NCI-H187 treated with DMSO at 0.1 percent for 48 hours (cell line): ENCODE data around the gene GCKR.
A peak's percentile ranks its signal among the peaks of the same experiment; 100 is the strongest.

Experiments
- DNase-seq: peaks from one replicate; lab custom pipeline; 2025; lab: John Stamatoyannopoulos, UW

Gene GCKR, protein sequence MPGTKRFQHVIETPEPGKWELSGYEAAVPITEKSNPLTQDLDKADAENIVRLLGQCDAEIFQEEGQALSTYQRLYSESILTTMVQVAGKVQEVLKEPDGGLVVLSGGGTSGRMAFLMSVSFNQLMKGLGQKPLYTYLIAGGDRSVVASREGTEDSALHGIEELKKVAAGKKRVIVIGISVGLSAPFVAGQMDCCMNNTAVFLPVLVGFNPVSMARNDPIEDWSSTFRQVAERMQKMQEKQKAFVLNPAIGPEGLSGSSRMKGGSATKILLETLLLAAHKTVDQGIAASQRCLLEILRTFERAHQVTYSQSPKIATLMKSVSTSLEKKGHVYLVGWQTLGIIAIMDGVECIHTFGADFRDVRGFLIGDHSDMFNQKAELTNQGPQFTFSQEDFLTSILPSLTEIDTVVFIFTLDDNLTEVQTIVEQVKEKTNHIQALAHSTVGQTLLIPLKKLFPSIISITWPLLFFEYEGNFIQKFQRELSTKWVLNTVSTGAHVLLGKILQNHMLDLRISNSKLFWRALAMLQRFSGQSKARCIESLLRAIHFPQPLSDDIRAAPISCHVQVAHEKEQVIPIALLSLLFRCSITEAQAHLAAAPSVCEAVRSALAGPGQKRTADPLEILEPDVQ

DNA sequence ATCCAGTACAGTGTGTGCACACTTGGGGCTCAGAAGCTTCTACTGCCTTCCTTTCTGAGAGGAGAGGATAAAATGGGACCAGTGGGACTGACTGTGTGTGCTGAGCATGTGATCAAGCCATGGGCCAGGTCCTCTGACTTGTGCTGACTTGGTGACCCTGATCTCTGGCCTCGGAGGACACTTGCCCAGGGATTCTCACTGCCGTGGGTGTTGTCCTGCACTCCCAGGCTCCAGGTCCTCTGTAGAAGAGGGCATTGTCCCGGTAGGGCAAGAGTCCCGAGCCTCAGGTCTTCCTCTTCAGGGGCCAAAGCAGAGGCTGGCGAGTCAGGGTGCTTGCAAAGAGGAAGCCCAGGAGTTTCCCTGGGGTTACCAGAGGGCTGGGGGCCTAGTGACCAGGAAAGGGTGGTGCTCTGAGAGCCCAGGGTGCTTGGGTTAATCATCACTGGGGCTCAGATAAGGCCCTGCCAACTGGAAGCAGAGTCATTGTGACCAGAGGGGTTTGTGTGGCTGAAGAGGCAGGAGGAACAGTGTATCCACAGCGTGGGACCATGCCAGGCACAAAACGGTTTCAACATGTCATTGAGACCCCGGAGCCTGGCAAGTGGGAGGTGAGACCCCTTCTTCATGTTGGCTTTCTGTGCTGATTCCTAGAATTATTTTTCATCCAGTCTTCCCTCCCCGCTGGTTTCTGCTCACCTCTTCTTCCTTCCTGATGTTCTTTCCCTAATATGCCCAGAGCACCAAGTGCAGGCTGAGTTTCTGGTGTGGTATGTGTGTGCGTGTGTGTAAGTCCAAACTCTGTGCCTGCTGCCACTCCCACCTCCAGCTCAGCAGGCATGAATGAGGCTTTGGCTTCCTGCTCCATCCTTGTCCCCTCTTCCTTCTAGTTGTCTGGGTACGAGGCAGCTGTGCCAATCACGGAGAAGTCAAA is at the start of gene GCKR:
Gene GCKR (plus strand): TSS at position 483 of the 931 bp plus-strand sequence. CDS start 66 bp downstream, at position 549.
- DNase-seq, result no peak

DNA sequence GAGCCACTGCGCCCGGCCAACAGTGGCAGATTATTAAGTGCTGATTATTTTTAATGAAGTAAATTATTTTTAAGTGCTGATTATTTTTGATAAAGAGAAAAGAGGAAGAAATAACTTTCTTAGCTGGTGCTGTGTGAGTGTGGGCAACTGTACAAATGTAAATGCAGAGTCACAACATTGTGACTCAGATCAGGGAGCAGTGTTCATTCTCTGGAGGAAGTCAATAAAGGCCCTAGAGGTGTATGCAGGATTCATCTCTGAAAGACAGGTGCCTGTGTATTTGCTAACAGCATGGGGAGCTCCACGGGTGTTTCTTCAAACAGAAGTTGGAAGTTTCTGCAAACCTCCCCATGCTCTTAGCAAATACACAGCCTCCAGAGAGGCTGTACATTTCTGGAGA is 48.3 kb upstream of the GCKR start:
- DNase-seq, result no peak

DNA sequence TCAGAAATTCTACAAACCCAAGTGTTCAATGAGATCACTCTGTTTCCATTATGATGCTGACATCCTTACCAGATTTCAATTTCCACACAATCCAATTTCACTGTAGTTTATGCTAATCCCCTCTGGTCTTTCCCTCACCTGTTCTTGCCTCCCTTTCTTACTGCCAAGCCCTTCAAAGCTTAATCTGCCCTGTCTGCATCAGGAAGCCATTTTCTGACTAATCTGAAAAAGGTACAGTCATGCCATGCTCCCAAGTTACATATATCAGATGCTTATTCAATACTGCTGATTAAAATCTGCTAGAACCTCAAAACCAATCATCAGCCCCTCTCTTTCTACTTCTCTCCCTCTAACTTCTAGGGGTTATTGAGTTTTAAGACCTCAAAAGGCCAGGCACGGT is 45.5 kb upstream of the GCKR start:
- DNase-seq, result no peak

DNA sequence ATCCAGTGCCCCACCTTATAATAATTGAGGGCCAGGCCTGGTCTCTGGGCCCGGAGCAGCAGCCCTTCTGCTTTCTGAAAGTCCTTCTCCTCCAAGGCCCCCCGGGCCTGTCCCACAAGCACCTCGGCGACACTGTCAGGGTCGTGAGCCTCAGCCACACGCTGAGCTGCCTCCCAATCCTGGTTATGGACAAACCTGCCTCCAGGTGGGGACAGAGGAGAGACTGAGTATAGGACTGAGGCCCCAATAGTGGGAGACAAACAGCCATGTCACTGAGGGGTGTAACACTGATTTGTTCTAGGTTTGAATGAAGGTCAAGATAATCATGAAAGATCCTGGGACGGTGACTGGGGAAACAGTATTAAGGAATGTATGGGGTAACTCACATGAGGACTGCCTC is 42.7 kb upstream of the GCKR start:
- no peak for DNase-seq

DNA sequence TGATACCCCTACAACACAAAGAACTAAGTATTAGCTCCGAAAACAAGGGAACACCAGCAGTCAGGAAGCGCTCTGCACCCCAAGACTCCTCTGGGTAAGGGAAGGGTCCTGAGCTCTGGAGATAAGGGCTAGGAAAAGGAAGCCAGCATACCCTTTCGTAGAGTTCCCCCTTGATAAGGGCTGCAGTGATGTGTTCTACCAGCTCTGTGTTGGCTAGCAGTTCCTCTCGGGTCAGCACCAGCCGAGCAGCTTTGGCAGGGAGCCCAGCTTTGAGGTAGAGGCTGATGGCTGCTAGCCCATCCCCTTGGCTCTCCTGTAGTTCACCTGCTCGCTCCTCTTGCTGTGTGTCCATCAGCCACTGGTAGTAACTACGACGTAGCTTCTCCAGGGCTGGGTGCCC is 35.5 kb upstream of the GCKR start:
- DNase-seq, result no peak

DNA sequence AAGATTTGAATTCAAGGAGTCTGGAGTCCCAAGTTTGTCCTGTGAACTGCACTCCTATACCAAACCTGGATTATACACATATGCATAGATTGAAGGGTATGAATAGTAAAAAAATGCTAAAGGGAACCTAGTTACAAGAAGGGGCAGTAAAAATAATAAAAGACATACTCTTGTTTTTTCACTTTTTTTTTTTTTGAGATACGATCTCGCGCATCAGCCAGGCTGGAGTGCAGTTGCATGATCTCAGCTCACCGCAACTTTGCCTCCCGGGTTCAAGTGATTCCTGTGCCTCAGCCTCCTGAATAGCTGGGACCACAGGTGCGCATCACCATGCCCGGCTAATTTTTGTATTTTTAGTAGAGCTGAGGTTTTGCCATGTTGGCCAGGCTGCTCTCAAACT is 32.2 kb upstream of the GCKR start:
- DNase-seq, result no peak

DNA sequence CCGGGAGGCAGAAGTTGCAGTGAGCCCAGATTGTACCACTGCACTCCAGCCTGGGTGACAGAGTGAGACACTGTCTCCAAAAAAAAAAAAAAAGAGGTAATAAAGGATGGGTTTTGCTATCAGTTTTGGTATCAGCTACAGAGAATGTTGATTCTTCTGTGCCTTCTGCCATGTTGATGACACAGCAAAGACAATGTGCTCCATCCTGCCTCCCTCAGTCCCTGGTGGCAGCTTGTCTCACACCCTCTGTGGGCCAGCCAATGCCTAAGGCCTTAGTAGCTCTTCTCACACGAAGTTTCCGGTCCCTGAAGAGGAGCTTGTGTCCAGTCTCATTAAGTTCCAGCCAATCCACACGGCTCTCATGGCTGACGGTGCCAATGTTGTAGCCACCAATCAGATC is 24.7 kb upstream of the GCKR start:
- no peak for DNase-seq

DNA sequence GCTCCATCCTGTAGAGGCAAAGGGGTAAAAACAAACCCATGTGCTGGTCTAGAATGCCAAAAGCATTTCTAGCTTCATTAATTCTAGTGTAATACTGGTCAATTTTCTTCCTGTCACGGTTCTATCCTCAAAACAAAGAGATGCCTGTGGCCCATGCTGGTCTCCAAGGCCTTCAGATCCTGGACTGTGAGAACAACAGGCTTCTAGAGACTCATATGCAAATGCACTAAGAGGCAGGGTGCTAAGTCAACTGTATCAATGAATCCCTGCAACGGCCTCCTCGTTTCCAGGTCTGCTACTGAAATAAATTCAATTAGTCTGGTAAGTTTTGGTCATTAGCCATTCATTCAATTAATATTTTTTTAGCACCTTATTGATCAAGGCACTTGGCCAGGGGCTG is 11.1 kb upstream of the GCKR start:
- no peak for DNase-seq

DNA sequence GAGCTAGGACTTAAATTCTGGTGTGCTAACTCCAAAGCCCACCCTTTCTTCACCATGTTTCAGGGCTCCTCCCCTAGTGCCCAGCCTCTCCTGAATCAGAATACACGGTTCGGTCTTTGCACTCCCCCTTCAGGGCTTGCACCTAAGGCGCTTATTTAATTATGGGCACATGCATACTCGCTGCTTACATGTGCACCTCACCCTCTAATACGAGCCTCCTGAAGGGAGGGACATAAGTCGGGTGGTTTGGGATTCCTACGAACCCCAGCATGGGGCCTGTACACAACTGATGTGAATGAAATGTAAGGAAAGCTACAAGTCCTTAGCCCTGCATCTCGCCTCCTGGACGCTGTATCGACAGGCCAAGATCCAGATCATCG is 7.5 kb upstream of the GCKR start:
- no peak for DNase-seq

DNA sequence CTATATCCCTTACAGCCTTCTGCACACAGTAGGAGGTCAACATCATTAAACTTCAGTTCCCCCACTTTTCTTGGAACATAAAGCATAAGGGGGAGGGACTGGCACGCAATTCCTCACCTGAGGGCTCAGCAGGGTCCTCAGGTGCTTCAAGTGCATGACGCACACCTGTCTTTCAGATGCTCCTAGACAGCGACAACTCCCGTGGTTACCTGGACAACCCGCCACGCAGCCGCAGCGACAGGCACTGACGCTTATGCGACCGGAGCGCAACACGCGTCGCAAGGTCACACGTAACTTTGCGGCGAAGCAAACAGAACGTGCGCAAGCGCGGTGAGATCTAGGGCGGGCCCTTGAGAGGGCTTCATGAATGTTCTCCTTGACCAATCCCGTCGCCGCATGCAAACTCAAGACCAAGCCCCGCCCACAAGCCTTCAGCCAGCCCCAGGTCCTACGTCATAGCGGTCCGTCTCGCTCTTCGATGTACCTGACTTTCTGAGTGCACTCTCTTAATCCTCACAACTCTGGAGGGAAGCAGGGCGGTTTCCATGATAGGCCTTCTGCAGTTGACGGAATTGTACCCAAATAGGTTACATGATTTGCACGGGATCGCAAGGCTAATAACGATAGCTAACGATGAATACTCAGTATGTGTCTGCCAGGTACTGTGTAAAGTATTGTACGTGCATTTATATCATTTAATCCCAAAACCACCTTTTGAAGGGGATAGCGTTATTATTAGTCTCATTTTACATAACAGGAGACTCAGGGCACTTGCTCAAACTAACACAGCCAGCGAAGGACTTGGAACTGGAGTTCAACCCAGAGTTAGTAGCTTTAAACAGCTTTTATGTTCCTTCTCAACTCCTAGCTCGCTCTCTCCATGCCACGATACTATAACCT is 6.9 kb upstream of the GCKR start, which contains the start of gene IFT172:
Gene IFT172 (minus strand): TSS at position 246 of the 900 bp plus-strand sequence. CDS start 90 bp downstream, at position 156.
- DNase-seq, result peak; percentile 97

DNA sequence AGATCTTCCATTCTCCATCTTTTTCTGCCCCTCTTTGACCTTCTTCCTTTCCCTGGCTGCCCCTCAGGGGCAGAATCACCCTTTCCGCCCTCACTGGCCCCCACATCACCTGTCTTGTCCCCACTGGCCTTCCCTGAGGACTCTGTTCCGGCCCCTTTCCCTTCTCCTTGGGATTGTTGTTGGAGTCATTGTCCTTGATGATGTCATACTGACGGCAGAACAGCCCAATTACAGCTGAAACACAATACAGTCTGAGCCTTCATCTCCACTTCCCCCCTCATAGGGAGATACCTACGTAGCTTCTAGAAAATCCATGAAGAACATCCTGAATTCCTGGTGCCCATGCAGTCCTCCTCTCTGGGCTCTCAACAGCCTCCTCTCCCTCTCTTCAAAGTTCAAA is 4.1 kb upstream of the GCKR start:
- DNase-seq, result no peak

DNA sequence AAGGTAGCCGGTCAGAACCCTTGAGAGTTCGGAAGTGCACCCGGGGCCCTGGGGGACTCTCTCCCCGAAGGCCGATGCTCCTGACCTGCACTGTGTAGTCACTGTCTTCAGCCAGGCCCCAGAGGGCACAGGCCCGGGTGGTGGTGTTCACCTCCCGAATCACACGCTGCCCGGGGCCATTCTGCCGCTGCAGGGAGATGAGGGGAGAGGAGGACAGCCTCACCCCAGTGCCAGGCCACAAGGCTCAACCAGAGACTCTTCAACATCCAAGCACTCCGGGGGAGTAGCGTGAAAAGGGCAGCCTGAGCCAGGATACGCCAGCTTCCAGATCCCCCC is 2.7 kb upstream of the GCKR start:
- DNase-seq, result no peak

DNA sequence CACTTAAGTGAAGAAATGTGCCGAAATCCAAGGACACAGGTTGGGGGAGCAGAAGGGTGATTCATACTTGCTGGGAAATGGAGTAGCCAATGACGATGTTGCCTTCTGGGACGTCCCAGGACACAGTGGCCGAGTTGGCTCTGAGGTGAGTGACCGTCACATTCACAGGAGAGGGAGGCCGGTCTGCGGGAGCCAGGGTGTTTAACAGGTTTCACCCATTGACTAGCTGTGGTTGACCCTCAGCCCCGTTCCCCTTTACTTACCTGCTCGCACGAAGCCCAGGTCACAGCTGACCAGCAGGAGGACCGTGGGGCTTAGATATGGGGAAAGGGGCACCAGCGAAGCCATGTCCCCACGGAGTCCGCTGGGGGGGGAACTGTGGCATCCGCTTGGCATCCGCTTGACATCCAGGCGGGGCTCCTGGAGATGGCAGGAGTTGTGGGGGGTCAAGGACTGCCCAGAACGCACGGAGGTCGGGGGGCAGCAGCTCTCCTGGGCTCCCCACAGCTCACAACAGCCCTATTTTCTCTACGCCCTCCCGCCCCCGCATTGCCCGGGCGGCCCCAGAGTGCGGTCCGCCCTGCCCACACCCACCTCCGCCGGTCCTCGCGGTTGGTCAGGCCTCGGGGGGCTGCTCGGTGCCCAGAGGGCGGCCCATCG is 2.2 kb upstream of the GCKR start:
- no peak for DNase-seq

DNA sequence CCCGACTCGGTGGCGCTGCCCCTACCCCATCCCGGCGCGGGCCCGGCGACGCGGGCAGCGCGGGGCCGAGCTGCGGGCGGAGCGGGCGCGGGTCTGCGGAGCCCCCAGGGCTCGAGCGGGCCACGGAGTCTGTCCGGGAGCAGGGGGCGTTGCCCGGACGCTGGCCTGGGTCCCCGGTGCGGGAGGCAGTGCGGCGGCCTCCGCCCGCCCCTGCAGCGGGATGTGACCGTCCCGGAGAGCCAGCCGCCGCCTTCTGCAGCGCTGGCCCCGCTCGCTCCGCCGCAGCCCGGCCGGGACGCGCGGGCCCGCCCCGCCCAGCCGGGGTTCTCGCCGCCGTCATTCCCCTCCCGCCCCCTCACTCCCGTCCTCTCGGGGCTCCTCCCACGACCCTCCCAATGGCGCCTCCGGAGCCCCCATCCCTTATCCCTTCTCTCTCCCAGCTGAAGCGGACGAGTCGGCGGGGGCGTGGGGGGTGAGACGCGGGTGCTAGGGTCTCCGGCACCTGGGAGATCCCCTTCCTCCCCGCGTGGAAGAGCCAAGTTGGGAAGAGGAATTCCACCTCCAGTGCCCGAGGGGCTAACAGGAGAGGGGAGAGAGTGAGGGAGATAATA is 1.6 kb upstream of the GCKR start, which contains the start of gene FNDC4:
Gene FNDC4 (minus strand): TSS at position 257 of the 611 bp plus-strand sequence. CDS start 521 bp downstream, outside the sequence.
- no peak for DNase-seq

DNA sequence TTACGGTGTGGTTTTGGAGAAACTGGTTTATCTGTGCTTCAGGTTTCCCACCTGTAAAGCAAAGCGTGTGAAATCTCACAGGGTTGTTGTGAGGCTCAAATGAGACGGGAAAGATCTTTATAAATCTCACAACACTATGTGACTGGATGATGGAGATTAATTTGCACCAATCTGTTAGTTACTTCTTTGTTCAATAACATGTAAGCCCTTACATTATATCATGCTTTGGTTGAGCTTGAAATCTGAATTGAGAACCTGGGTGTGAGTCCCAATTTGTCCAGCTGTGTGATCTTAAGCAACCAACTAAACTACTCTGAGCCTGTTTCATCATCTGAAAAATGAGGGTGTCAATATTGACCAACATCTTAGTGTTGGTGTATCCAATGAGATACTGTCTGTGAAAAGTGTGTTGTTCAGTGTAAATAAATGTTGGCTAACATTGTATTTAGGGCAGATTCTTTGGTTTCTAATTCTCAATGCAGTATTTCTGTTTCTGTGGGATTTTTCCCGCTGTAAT is 741 bp upstream of the GCKR start:
- DNase-seq, result no peak

DNA sequence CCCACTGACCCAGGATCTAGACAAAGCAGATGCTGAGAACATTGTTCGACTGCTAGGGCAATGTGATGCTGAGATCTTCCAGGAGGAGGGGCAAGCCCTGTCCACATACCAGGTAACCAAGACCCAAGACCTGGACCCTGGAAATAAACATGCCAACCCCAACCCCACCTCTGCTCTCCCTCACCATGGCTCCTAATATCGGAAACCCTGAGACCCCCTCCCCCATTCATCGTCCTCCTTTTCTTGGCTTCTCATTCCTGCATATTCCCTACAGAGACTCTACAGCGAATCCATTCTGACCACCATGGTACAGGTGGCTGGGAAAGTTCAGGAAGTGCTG is 619 bp downstream of the GCKR start:
- DNase-seq, result no peak

DNA sequence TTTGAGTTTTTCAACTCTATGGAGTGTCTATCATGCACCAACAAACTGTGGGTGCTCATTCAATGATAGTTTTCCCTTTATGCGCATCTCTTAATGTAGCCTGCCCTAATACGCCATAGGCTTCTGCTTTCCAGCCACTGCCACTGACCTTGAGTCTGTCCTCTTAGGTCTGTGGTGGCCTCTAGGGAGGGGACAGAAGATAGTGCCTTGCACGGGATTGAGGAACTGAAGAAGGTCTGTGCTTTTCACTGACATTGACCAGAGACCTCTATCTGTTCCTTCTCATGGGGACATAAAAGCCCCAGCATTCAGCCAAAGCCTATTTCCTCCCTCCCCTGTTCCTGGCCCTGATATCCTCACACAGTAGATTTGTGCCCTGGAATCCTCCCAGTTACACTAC is 2.3 kb downstream of the GCKR start:
- no peak for DNase-seq

DNA sequence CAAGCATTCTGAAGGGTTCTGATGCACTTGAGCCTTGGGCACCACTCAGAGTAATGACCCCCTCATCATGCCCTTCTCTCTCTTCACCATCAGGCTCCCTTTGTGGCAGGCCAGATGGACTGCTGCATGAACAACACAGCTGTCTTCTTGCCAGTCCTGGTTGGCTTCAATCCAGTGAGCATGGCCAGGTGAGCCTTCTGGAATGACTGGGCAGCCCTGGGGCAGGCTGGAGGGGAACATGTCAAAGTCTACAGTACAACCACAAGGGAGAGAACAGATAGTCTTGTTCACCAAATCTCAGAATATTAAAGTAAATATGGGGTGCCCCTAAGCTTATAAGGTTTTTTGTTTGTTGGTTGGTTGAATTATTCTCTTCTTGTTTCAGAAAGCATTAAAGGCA is 4.4 kb downstream of the GCKR start:
- no peak for DNase-seq

DNA sequence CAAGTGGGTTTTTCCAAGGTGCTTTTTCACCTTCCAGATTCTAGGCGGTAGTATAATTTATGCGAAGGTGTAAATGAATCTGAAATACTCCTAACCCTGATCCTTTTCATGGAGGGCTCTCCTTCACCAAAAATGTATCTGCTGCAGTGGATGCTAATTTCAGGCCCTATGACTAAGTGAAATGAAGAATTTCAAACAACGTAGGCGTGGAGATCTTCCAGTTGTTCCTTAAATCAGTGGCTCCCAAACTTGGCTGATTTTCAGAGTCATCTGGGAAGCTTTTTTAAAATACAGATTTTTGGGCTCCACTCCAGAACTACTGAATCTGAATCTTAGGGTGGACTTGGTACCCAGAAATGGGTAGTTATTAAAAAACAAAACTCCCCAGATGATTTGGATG is 5.5 kb downstream of the GCKR start:
- DNase-seq, result no peak

DNA sequence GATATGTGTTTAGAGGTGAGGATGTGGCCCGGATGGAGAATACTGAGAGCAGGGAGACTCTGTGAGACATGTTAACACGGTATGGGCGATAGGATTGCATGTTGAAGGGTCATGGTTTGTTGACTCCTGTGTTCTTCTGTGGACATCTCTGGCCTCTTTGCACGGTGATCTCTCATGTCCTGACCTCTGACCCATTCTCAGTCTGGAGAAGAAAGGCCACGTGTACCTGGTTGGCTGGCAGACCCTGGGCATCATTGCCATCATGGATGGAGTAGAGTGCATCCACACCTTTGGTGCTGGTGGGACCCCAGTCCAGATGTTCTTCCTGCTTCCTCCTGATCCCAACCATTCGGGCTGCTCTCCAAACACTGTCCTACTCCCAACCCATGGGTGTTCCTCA is 9.9 kb downstream of the GCKR start:
- no peak for DNase-seq
